Measurements from ENCODE around the gene MAST4.

Gene MAST4

GRCh38 chr5:67011422-67011821, 415.2 kb downstream of the MAST4 start:
- no peak overlapping the region for H3K9ac ChIP-seq
- no peak overlapping the region for H3K27ac ChIP-seq
- no peak overlapping the region for H3K4me2 ChIP-seq (ENCODE audit: low read length)
- no peak for TF ChIP-seq CTCF (IDR thresholded peaks at IDR 0.05)
- H3K9me3 ChIP-seq (ENCODE audit: control insufficient read depth, low read length), result no peaks in the 10 kb centered on the region
- peaks cover 46% of the 10 kb centered on the region for H3K79me2 ChIP-seq
- no peaks in the 10 kb centered on the region for H3K27me3 ChIP-seq (ENCODE audit: control insufficient read depth, insufficient read depth, low read length)
- no peaks in the 10 kb centered on the region for H3K36me3 ChIP-seq (ENCODE audit: control insufficient read depth, insufficient read depth, low read length)
- no peak overlapping the region for H2AFZ ChIP-seq
- peaks cover 38% of the 10 kb centered on the region for H3K4me1 ChIP-seq
- H3K4me3 ChIP-seq (ENCODE audit: low read depth, low read length), result no peak overlapping the region

- no peak for TF ChIP-seq CTCF (IDR thresholded peaks at IDR 0.05)
- Histone ChIP-seq H3K4me3 (ENCODE audit: low read depth, low read length) (no peak overlapping the region), H3K9me3 (ENCODE audit: control insufficient read depth, low read length) (no peaks in the 10 kb centered on the region), H2AFZ (no peak overlapping the region), H3K79me2 (peaks cover 42% of the 10 kb centered on the region), H3K4me2 (ENCODE audit: low read length) (no peak overlapping the region), H3K36me3 (ENCODE audit: control insufficient read depth, insufficient read depth, low read length) (no peaks in the 10 kb centered on the region), H3K27ac (no peak overlapping the region), H3K27me3 (ENCODE audit: control insufficient read depth, insufficient read depth, low read length) (no peaks in the 10 kb centered on the region), H3K9ac (no peak overlapping the region), H3K4me1 (peaks cover 34% of the 10 kb centered on the region)
Measured at GRCh38 chr5:67012171-67012570, 416.0 kb downstream of the MAST4 start.

- Histone ChIP-seq H3K27me3 (ENCODE audit: control insufficient read depth, insufficient read depth, low read length) (no peaks in the 10 kb centered on the region), H3K79me2 (peaks cover 29% of the 10 kb centered on the region), H3K9me3 (ENCODE audit: control insufficient read depth, low read length) (no peaks in the 10 kb centered on the region), H3K4me1 (peaks cover 31% of the 10 kb centered on the region), H3K36me3 (ENCODE audit: control insufficient read depth, insufficient read depth, low read length) (no peaks in the 10 kb centered on the region), H2AFZ (no peak overlapping the region), H3K4me3 (ENCODE audit: low read depth, low read length) (no peak overlapping the region), H3K27ac (no peak overlapping the region), H3K4me2 (ENCODE audit: low read length) (no peak overlapping the region), H3K9ac (no peak overlapping the region)
- no peak for TF ChIP-seq CTCF (IDR thresholded peaks at IDR 0.05)
Measured at GRCh38 chr5:67013719-67014118, 417.5 kb downstream of the MAST4 start.

GRCh38 chr5:67014191-67014590, 418.0 kb downstream of the MAST4 start:
- no peak overlapping the region for H3K9ac ChIP-seq
- TF ChIP-seq CTCF (IDR thresholded peaks at IDR 0.05), result no peak
- H3K4me1 ChIP-seq, result peaks cover 31% of the 10 kb centered on the region

GRCh38 chr5:67014957-67015400, 418.8 kb downstream of the MAST4 start:
- Histone ChIP-seq H3K4me1 (peaks cover 31% of the 10 kb centered on the region), H3K4me3 (ENCODE audit: low read depth, low read length) (peak overlapping the region; percentile 23), H3K27ac (peak overlapping the region; percentile 49), H3K79me2 (peaks cover 20% of the 10 kb centered on the region), H3K9me3 (ENCODE audit: control insufficient read depth, low read length) (no peaks in the 10 kb centered on the region), H2AFZ (no peak overlapping the region), H3K36me3 (ENCODE audit: control insufficient read depth, insufficient read depth, low read length) (no peaks in the 10 kb centered on the region), H3K4me2 (ENCODE audit: low read length) (peak overlapping the region; percentile 46), H3K9ac (no peak overlapping the region), H3K27me3 (ENCODE audit: control insufficient read depth, insufficient read depth, low read length) (no peaks in the 10 kb centered on the region)
- TF ChIP-seq CTCF (IDR thresholded peaks at IDR 0.05), result no peak

More at GRCh38 chr5:67014191-67014590, 418.0 kb downstream of the MAST4 start:
- Histone ChIP-seq H3K9me3 (ENCODE audit: control insufficient read depth, low read length) (no peaks in the 10 kb centered on the region), H3K4me2 (ENCODE audit: low read length) (no peak overlapping the region), H3K36me3 (ENCODE audit: control insufficient read depth, insufficient read depth, low read length) (no peaks in the 10 kb centered on the region), H3K27me3 (ENCODE audit: control insufficient read depth, insufficient read depth, low read length) (no peaks in the 10 kb centered on the region), H3K27ac (peak overlapping the region; percentile 49), H3K4me3 (ENCODE audit: low read depth, low read length) (no peak overlapping the region), H2AFZ (no peak overlapping the region), H3K79me2 (peaks cover 24% of the 10 kb centered on the region)
